ENCODE results near the gene RGP1.

RGP1 gene

DNA sequence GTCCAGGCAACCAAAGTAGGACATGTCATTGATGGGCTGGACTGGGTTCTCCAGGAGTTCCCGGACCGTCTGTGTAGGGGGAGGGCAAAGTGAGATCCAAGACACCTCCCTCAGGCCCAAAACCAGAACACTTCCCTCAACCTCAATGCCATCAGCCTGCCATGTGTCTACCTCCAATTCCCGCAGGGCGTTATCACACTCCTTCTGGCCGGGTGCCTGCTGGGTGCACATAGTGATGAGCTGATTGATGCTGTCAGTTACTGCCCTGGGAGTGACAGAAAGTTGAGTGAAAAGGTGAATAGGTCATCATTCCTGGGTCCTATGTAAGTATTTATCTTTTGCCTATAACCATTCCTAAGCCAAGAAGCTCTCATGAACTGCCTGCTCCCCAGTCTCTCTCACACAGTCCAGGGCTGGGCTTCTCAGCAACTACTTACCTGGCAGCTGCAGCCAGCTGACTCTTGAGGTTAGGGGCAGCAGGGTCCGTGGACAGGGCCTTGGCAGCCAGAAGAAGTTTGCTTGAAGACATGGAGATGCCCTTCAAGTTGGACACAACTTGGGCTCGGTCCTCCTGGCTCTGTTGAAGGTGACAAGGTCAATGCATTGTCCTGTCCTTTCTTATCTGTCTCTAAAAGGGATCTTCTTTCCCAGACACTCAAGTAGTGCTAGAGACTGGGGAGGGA lies 38.1 kb upstream of the RGP1 start:
- no peaks in the 10 kb centered on the region for H3K9me3 ChIP-seq (ENCODE audit: control insufficient read depth in 2 of 2, low read length in 2 of 2)
- no peak overlapping the region for H3K27ac ChIP-seq (ENCODE audit: low read depth in 2 of 2, low read length in 2 of 2)
- no peak overlapping the region for H3K9ac ChIP-seq (ENCODE audit: low read depth in 1 of 2, low read length in 2 of 2)
- peaks cover 80 to 85% of the 10 kb centered on the region in 2 donors for H3K36me3 ChIP-seq (ENCODE audit: control insufficient read depth in 2 of 2, insufficient read depth in 2 of 2, low read length in 2 of 2)
- H3K27me3 ChIP-seq (ENCODE audit: control insufficient read depth in 2 of 2, insufficient read depth in 2 of 2, low read length in 2 of 2): no peaks in the 10 kb centered on the region
- H3K4me1 ChIP-seq (ENCODE audit: control insufficient read depth in 2 of 2, insufficient read depth in 2 of 2, low read length in 2 of 2): no peaks in the 10 kb centered on the region
- no peak overlapping the region for H3K4me3 ChIP-seq (ENCODE audit: low read length in 2 of 2)

DNA sequence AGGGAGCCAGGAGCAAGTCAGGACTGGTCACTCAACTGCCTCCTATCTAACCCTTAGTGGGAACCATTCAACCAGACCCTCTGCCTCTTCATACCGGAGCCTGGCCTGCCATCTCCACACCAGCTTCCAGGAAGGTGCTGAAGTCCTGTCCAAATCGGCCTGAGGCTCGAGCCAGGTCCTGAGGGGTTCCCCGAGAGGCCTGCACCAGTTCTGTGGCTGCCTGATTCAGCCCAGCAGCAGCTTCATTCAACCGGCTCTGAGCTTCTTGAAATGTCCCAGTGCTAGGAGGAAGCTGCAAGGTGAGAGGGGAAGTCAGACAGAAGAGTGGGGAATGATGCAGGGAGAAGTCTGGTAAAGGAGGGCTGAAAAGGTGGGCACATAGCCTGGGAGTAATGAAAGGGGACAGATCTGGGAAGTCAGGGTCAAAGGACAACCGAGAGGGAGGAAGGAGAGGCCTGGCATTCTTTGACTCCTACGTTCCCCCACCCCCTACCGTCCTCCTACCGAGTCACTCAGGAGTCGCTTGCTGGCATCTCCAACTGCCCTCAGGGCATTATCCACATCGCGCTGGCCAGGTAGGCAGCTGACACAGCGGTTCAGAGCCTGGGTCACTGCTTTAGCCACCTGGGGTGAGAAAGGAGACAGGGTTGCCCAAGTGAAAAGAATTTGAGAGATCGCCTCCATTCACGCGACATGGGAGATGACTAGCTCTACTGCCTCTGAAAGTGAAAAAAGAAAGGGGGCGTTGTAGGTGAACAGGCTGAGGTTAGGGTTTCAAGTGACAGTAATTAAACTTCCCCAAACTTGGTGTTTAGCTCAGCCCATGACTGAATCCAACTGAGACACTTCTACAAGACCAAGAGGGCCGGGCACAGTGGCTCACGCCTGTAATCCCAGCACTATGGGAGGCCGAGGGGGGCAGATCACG lies 37.3 kb upstream of the RGP1 start:
- no peaks in the 10 kb centered on the region for H3K4me1 ChIP-seq (ENCODE audit: control insufficient read depth in 2 of 2, insufficient read depth in 2 of 2, low read length in 2 of 2)
- H3K4me3 ChIP-seq (ENCODE audit: low read length in 2 of 2): no peak overlapping the region
- H3K27me3 ChIP-seq (ENCODE audit: control insufficient read depth in 2 of 2, insufficient read depth in 2 of 2, low read length in 2 of 2): no peaks in the 10 kb centered on the region
- H3K9ac ChIP-seq (ENCODE audit: low read depth in 1 of 2, low read length in 2 of 2): no peak overlapping the region
- H3K27ac ChIP-seq (ENCODE audit: low read depth in 2 of 2, low read length in 2 of 2): no peak overlapping the region
- no peaks in the 10 kb centered on the region for H3K9me3 ChIP-seq (ENCODE audit: control insufficient read depth in 2 of 2, low read length in 2 of 2)
- H3K36me3 ChIP-seq (ENCODE audit: control insufficient read depth in 2 of 2, insufficient read depth in 2 of 2, low read length in 2 of 2): peaks cover 80 to 85% of the 10 kb centered on the region in 2 donors

DNA sequence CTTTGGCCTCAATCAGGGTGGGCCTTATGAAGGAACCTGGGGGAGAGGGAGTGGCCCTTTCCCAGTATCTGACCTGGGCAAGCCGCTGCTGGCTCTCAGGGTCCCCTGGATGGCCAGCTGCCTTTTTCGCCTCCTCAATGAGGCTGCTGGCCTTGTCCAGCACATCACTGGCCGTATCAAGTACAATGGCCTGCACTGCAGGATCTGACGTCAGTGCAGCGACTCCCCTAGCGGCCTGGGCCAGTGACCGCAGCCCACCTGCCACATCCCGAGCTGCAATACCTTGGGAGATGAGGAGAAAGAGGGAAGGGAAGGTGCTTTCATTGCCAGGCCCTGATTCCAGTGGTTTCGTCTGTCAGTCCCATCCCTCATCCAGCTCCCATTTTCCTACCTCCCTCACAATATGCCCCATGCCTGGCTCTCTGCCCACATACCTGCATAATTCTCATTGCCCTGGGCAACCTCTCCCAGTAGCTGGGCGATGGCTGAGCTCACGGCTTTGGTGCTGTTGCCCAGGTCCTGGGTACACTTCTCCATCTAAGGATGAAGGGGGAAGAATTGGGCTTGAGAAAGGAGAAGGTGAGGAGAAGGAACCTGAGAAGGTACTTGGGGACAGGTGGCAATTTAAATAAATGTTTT lies 36.2 kb upstream of the RGP1 start:
- Histone ChIP-seq H3K27ac (ENCODE audit: low read depth in 2 of 2, low read length in 2 of 2) (no peak overlapping the region), H3K9ac (ENCODE audit: low read depth in 1 of 2, low read length in 2 of 2) (no peak overlapping the region), H3K9me3 (ENCODE audit: control insufficient read depth in 2 of 2, low read length in 2 of 2) (no peaks in the 10 kb centered on the region), H3K4me1 (ENCODE audit: control insufficient read depth in 2 of 2, insufficient read depth in 2 of 2, low read length in 2 of 2) (no peaks in the 10 kb centered on the region), H3K4me3 (ENCODE audit: low read length in 2 of 2) (no peak overlapping the region), H3K27me3 (ENCODE audit: control insufficient read depth in 2 of 2, insufficient read depth in 2 of 2, low read length in 2 of 2) (no peaks in the 10 kb centered on the region), H3K36me3 (ENCODE audit: control insufficient read depth in 2 of 2, insufficient read depth in 2 of 2, low read length in 2 of 2) (peaks cover 80 to 85% of the 10 kb centered on the region in 2 donors)

DNA sequence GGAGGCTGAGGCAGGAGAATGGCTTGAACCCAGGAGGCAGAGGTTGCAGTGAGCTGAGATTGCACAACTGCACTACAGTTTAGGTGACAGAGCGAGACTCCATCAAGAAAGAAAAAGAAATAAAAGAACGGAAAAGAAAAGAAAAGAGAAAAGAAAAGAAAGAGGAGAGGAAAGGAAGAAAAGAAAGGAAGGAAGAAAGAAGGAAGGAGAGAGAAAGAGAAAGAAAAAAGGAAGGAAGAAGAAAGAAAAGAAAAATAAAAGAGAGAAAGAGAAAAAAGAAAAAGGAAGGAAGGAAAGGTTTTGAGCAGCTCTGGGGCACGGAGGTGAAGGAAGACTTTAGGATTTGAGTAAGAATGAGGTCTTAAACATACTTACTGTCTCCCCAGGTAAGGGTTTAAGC lies 35.5 kb upstream of the RGP1 start:
- H3K27me3 ChIP-seq (ENCODE audit: control insufficient read depth in 2 of 2, insufficient read depth in 2 of 2, low read length in 2 of 2): no peaks in the 10 kb centered on the region
- no peaks in the 10 kb centered on the region for H3K4me1 ChIP-seq (ENCODE audit: control insufficient read depth in 2 of 2, insufficient read depth in 2 of 2, low read length in 2 of 2)
- no peaks in the 10 kb centered on the region for H3K9me3 ChIP-seq (ENCODE audit: control insufficient read depth in 2 of 2, low read length in 2 of 2)
- H3K9ac ChIP-seq (ENCODE audit: low read depth in 1 of 2, low read length in 2 of 2): no peak overlapping the region
- no peak overlapping the region for H3K4me3 ChIP-seq (ENCODE audit: low read length in 2 of 2)
- no peak overlapping the region for H3K27ac ChIP-seq (ENCODE audit: low read depth in 2 of 2, low read length in 2 of 2)
- H3K36me3 ChIP-seq (ENCODE audit: control insufficient read depth in 2 of 2, insufficient read depth in 2 of 2, low read length in 2 of 2): peaks cover 81 to 85% of the 10 kb centered on the region in 2 donors

DNA sequence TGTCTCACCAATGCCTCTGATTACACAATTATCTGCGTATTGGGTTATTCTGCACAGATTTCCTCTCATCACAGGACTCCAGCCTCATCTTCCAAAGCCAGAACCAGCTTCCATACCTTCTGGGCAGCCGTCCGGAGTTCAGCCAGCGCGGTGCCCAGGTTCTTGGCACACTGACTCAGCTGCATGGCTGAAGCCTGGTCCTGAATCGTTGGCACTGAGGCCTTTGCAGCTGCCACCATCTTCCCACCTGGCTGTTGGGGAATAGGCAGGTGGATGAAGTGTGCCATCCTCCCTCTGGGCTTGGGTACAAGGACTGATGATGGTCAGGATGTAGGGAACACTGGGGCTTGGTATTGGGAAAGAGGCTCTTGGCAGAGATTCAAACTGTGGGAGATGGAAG lies 35.0 kb upstream of the RGP1 start:
- H3K27ac ChIP-seq (ENCODE audit: low read depth in 2 of 2, low read length in 2 of 2): no peak overlapping the region

DNA sequence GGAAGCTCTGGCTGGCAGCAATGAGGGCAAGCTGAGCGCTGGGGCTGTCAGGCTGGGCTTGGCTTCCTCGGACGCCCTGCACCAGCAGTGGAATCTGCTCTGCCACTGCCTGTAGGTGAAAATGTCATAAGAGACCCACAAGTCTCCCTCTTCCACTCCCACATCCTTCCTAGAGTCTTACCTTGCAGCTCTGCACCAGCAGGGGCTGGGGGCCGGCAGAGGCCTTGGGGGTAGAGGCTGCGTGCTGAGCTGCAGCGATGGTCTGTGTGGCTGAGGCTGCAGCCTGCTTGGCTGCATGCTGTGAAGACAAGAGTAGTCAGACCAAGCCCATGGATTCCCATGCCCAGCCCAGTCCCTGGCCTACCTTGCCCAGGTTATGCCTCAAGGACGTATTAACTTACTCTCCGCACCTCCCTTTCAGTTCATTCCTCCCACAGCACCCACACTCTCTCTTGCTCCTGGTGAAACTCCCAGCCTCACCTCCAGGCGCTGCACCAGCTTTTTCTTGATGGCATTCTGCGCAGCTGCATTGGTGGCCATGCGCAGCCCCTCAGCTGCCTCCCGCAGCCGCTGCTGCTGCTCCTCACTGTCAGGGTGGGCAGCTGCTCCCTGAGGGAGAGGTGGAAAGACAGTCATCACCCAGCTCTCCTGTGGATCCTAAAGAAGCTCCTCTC lies 34.4 kb upstream of the RGP1 start:
- no peaks in the 10 kb centered on the region for H3K4me1 ChIP-seq (ENCODE audit: control insufficient read depth in 2 of 2, insufficient read depth in 2 of 2, low read length in 2 of 2)
- no peak overlapping the region for H3K9ac ChIP-seq (ENCODE audit: low read depth in 1 of 2, low read length in 2 of 2)
- H3K27me3 ChIP-seq (ENCODE audit: control insufficient read depth in 2 of 2, insufficient read depth in 2 of 2, low read length in 2 of 2): no peaks in the 10 kb centered on the region
- H3K9me3 ChIP-seq (ENCODE audit: control insufficient read depth in 2 of 2, low read length in 2 of 2): no peaks in the 10 kb centered on the region
- H3K4me3 ChIP-seq (ENCODE audit: low read length in 2 of 2): no peak overlapping the region
- no peak overlapping the region for H3K27ac ChIP-seq (ENCODE audit: low read depth in 2 of 2, low read length in 2 of 2)
- peaks cover 90% of the 10 kb centered on the region in 2 donors for H3K36me3 ChIP-seq (ENCODE audit: control insufficient read depth in 2 of 2, insufficient read depth in 2 of 2, low read length in 2 of 2)

More for the DNA sequence above, 35.0 kb upstream of the RGP1 start:
- H3K9me3 ChIP-seq (ENCODE audit: control insufficient read depth in 2 of 2, low read length in 2 of 2): no peaks in the 10 kb centered on the region
- no peak overlapping the region for H3K9ac ChIP-seq (ENCODE audit: low read depth in 1 of 2, low read length in 2 of 2)
- H3K27me3 ChIP-seq (ENCODE audit: control insufficient read depth in 2 of 2, insufficient read depth in 2 of 2, low read length in 2 of 2): no peaks in the 10 kb centered on the region
- H3K36me3 ChIP-seq (ENCODE audit: control insufficient read depth in 2 of 2, insufficient read depth in 2 of 2, low read length in 2 of 2): peaks cover 87% of the 10 kb centered on the region in 2 donors
- H3K4me1 ChIP-seq (ENCODE audit: control insufficient read depth in 2 of 2, insufficient read depth in 2 of 2, low read length in 2 of 2): no peaks in the 10 kb centered on the region
- H3K4me3 ChIP-seq (ENCODE audit: low read length in 2 of 2): no peak overlapping the region

DNA sequence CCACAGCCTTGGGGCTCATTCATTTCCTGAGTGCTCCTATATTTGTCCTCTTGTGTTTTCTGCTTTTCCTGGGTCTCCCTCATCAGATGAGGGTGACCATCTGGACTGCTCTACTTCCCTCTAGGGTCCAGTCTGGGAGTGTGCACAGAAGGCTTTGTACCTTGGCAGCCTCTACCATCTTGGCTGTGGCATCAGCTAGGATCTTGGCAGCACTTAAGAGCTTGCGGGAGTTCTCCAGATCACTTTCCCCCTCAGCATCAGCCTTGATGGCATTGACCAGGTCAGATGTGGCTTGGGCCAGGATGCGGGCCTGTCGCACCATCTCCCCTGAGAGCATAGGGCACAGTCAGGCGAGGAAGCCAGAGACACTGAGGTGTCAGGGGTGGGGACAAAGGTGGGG lies 32.9 kb upstream of the RGP1 start:
- H3K36me3 ChIP-seq (ENCODE audit: control insufficient read depth in 2 of 2, insufficient read depth in 2 of 2, low read length in 2 of 2): peaks cover 93 to 94% of the 10 kb centered on the region in 2 donors
- no peak overlapping the region for H3K4me3 ChIP-seq (ENCODE audit: low read length in 2 of 2)
- no peaks in the 10 kb centered on the region for H3K27me3 ChIP-seq (ENCODE audit: control insufficient read depth in 2 of 2, insufficient read depth in 2 of 2, low read length in 2 of 2)
- no peaks in the 10 kb centered on the region for H3K4me1 ChIP-seq (ENCODE audit: control insufficient read depth in 2 of 2, insufficient read depth in 2 of 2, low read length in 2 of 2)
- no peak overlapping the region for H3K9ac ChIP-seq (ENCODE audit: low read depth in 1 of 2, low read length in 2 of 2)
- H3K9me3 ChIP-seq (ENCODE audit: control insufficient read depth in 2 of 2, low read length in 2 of 2): no peaks in the 10 kb centered on the region
- H3K27ac ChIP-seq (ENCODE audit: low read depth in 2 of 2, low read length in 2 of 2): no peak overlapping the region

DNA sequence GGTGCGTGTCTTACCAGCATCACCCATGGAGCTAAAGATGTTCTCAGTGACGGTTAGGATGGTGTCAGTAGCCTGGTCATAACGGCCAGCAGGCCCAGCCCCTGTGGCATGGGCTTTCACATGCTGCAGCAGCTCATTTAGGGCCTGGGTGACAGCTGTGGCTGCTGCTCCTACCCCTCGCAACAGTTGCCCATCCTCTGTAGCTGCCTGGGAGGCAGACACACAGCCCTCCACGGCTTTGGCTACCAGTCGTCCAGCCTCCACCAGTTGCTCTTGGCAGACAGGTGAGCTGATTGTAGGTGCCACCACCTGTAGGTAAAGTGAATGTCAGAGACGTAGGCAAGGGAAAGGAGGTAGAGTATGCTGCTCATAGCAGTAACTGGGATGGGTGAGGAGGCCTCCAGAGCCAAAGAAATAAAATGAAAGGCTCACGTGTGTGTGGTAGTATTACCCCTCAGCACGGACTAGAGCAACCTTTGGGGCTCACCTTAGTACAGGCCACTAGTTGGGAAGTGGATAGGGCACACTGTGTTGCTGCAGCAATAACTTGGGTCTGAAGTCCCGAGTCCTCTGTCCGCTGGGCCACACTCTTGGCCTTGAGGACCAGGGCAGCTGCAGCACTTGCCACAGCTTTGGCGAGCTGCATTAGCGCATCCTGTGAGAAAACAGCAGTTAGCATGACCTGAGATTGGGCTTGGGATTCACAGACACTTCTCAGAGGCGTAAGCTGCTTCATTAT lies 31.8 kb upstream of the RGP1 start:
- Histone ChIP-seq H3K9me3 (ENCODE audit: control insufficient read depth in 2 of 2, low read length in 2 of 2) (no peaks in the 10 kb centered on the region), H3K4me3 (ENCODE audit: low read length in 2 of 2) (no peak overlapping the region), H3K36me3 (ENCODE audit: control insufficient read depth in 2 of 2, insufficient read depth in 2 of 2, low read length in 2 of 2) (peaks cover 93 to 95% of the 10 kb centered on the region in 2 donors), H3K27ac (ENCODE audit: low read depth in 2 of 2, low read length in 2 of 2) (no peak overlapping the region), H3K4me1 (ENCODE audit: control insufficient read depth in 2 of 2, insufficient read depth in 2 of 2, low read length in 2 of 2) (no peaks in the 10 kb centered on the region), H3K9ac (ENCODE audit: low read depth in 1 of 2, low read length in 2 of 2) (no peak overlapping the region), H3K27me3 (ENCODE audit: control insufficient read depth in 2 of 2, insufficient read depth in 2 of 2, low read length in 2 of 2) (no peaks in the 10 kb centered on the region)

DNA sequence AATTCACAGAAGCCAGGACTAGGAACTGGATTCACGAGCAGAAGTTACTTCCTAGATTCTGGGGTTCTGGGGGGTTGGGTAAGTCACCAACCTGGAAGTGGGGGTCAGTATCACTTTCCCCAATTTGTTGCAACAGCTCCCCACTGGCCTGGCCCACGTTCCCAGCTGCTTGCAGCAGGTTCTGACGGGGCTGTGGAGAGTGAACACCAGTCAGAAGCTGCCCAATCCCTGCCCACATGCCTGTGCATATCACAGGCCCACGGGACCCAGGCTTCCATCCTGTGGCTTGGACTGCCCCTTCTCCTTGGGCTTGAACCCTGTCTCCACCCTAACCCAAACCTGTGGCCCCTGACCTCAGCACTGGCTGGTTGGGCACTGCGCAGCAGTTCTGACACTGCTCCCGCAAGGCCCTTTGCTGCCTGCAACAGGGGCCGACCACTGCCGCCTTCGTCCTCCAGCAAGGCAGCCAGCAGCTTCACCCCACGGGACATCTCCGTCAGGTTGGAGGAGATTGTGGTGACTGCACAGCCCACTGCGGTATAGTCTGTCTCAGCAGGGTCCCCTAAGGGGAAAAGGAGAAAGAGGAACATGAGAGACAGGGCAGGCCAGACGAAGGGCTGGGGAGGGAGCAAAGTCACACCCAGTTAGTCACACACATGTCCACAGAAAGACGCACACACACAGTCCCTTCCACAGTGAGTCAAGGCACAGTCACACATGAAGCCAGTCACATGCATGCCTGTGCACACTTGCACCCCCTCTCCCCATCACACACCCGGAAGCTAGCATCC lies 30.2 kb upstream of the RGP1 start:
- no peaks in the 10 kb centered on the region for H3K9me3 ChIP-seq (ENCODE audit: control insufficient read depth in 2 of 2, low read length in 2 of 2)
- no peak overlapping the region for H3K4me3 ChIP-seq (ENCODE audit: low read length in 2 of 2)
- H3K27me3 ChIP-seq (ENCODE audit: control insufficient read depth in 2 of 2, insufficient read depth in 2 of 2, low read length in 2 of 2): no peaks in the 10 kb centered on the region
- no peaks in the 10 kb centered on the region for H3K4me1 ChIP-seq (ENCODE audit: control insufficient read depth in 2 of 2, insufficient read depth in 2 of 2, low read length in 2 of 2)
- H3K27ac ChIP-seq (ENCODE audit: low read depth in 2 of 2, low read length in 2 of 2): no peak overlapping the region
- peaks cover 93 to 100% of the 10 kb centered on the region in 2 donors for H3K36me3 ChIP-seq (ENCODE audit: control insufficient read depth in 2 of 2, insufficient read depth in 2 of 2, low read length in 2 of 2)
- H3K9ac ChIP-seq (ENCODE audit: low read depth in 1 of 2, low read length in 2 of 2): no peak overlapping the region
